ENCODE measurements around the gene SLC35B2. TPM values are rescaled to one million over a fixed set of nuclear protein-coding genes. Genes with fewer than 3 reads are reported as not detected.

SLC35B2 gene
- total RNA-seq, 1 donor = 60.8 TPM

GRCh38 chr6:44227148-44227793 lies 30.1 kb downstream of the SLC35B2 start:
- DNase-seq (ENCODE audit: low read depth) = no peak
- TF ChIP-seq CTCF (IDR thresholded peaks at IDR 0.05; ENCODE audit: insufficient read depth, low read length) = no peak
- no peak overlapping the region for H3K4me3 ChIP-seq (ENCODE audit: low read depth, low read length)

- TF ChIP-seq CTCF (IDR thresholded peaks at IDR 0.05; ENCODE audit: insufficient read depth, low read length) = no peak
- no peak for DNase-seq (ENCODE audit: low read depth)
- no peak overlapping the region for H3K4me3 ChIP-seq (ENCODE audit: low read depth, low read length)
These were observed 30.8 kb downstream of the SLC35B2 start for GRCh38 chr6:44226368-44227147.

- DNase-seq (ENCODE audit: low read depth) = no peak
- no peak for TF ChIP-seq CTCF (IDR thresholded peaks at IDR 0.05; ENCODE audit: insufficient read depth, low read length)
- no peak overlapping the region for H3K4me3 ChIP-seq (ENCODE audit: low read depth, low read length)
These were observed 31.6 kb downstream of the SLC35B2 start for GRCh38 chr6:44225579-44226325.

- no peak for TF ChIP-seq CTCF (IDR thresholded peaks at IDR 0.05; ENCODE audit: insufficient read depth, low read length)
- no peak overlapping the region for H3K4me3 ChIP-seq (ENCODE audit: low read depth, low read length)
- DNase-seq (ENCODE audit: low read depth) = no peak
These were observed 32.4 kb downstream of the SLC35B2 start for GRCh38 chr6:44224965-44225305.

- TF ChIP-seq CTCF (IDR thresholded peaks at IDR 0.05; ENCODE audit: insufficient read depth, low read length) = no peak
- DNase-seq (ENCODE audit: low read depth) = no peak
- peak overlapping the region; percentile 67 for H3K4me3 ChIP-seq (ENCODE audit: low read depth, low read length)
These were observed 33.0 kb downstream of the SLC35B2 start for GRCh38 chr6:44224029-44224964.

Data from fibroblast of the aortic adventitia (primary cell).